ENCODE data around the gene USH2A.

Gene USH2A

GRCh38 chr1:216330262-216330661 is 93.0 kb downstream of the USH2A start:
- TF ChIP-seq EP300 (IDR thresholded peaks at IDR 0.05; ENCODE audit: borderline replicate concordance) (no peak), CEBPB (IDR thresholded peaks at IDR 0.05) (no peak), CREB1 (IDR thresholded peaks at IDR 0.05; ENCODE audit: low read depth) (no peak), REST (IDR thresholded peaks at IDR 0.05; ENCODE audit: low read depth) (no peak), RAD21 (IDR thresholded peaks at IDR 0.05; ENCODE audit: low read depth) (no peak), TEAD4 (IDR thresholded peaks at IDR 0.05) (no peak), EGR1 (IDR thresholded peaks at IDR 0.05) (no peak), MAX (IDR thresholded peaks at IDR 0.05) (no peak), ZBTB7A (IDR thresholded peaks at IDR 0.05; ENCODE audit: low read depth) (no peak), YY1 (IDR thresholded peaks at IDR 0.05; ENCODE audit: low read depth) (no peak), FOXM1 (IDR thresholded peaks at IDR 0.05; ENCODE audit: borderline replicate concordance, low read depth) (no peak), USF1 (IDR thresholded peaks at IDR 0.05) (no peak), NFIC (IDR thresholded peaks at IDR 0.05) (no peak), TAF1 (IDR thresholded peaks at IDR 0.05; ENCODE audit: low read depth) (no peak), TCF12 (IDR thresholded peaks at IDR 0.05; ENCODE audit: low read depth) (no peak)

GRCh38 chr1:216325946-216326345 is 97.3 kb downstream of the USH2A start:
- TF ChIP-seq EGR1 (IDR thresholded peaks at IDR 0.05) (no peak), CEBPB (IDR thresholded peaks at IDR 0.05) (no peak), USF1 (IDR thresholded peaks at IDR 0.05) (no peak), REST (IDR thresholded peaks at IDR 0.05; ENCODE audit: low read depth) (no peak), TAF1 (IDR thresholded peaks at IDR 0.05; ENCODE audit: low read depth) (no peak), NFIC (IDR thresholded peaks at IDR 0.05) (peak; percentile 42; the same call in 1 of the 2 replicates), MAX (IDR thresholded peaks at IDR 0.05) (no peak), CREB1 (IDR thresholded peaks at IDR 0.05; ENCODE audit: low read depth) (no peak), ZBTB7A (IDR thresholded peaks at IDR 0.05; ENCODE audit: low read depth) (no peak), EP300 (IDR thresholded peaks at IDR 0.05; ENCODE audit: borderline replicate concordance) (peak; percentile 39; the same call in 1 of the 2 replicates), TEAD4 (IDR thresholded peaks at IDR 0.05) (no peak), TCF12 (IDR thresholded peaks at IDR 0.05; ENCODE audit: low read depth) (0 out of 2 replicates have a peak, but pooled peaks have one; percentile 24), YY1 (IDR thresholded peaks at IDR 0.05; ENCODE audit: low read depth) (no peak), RAD21 (IDR thresholded peaks at IDR 0.05; ENCODE audit: low read depth) (no peak), FOXM1 (IDR thresholded peaks at IDR 0.05; ENCODE audit: borderline replicate concordance, low read depth) (no peak)

- no peak for TF ChIP-seq MAX (IDR thresholded peaks at IDR 0.05)
- no peak for TF ChIP-seq CREB1 (IDR thresholded peaks at IDR 0.05; ENCODE audit: low read depth)
- TF ChIP-seq CEBPB (IDR thresholded peaks at IDR 0.05) = no peak
- TF ChIP-seq YY1 (IDR thresholded peaks at IDR 0.05; ENCODE audit: low read depth) = no peak
- TF ChIP-seq EGR1 (IDR thresholded peaks at IDR 0.05) = no peak
- no peak for TF ChIP-seq USF1 (IDR thresholded peaks at IDR 0.05)
- no peak for TF ChIP-seq TCF12 (IDR thresholded peaks at IDR 0.05; ENCODE audit: low read depth)
- no peak for TF ChIP-seq EP300 (IDR thresholded peaks at IDR 0.05; ENCODE audit: borderline replicate concordance)
- no peak for TF ChIP-seq RAD21 (IDR thresholded peaks at IDR 0.05; ENCODE audit: low read depth)
- no peak for TF ChIP-seq REST (IDR thresholded peaks at IDR 0.05; ENCODE audit: low read depth)
- no peak for TF ChIP-seq FOXM1 (IDR thresholded peaks at IDR 0.05; ENCODE audit: borderline replicate concordance, low read depth)
- no peak for TF ChIP-seq ZBTB7A (IDR thresholded peaks at IDR 0.05; ENCODE audit: low read depth)
- TF ChIP-seq TAF1 (IDR thresholded peaks at IDR 0.05; ENCODE audit: low read depth) = no peak
- no peak for TF ChIP-seq NFIC (IDR thresholded peaks at IDR 0.05)
Observed at GRCh38 chr1:216325336-216325735, 97.9 kb downstream of the USH2A start.
